GM18951 (cell line): ENCODE measurements around the gene DOP1B.
"Not testable (repeated sequence)": the region's sequence is repeated elsewhere in the genome, so short reads cannot be mapped to it uniquely, and the experiment has no call there.

ENCODE experiments used
- POLR2A ChIP-seq: IDR thresholded peaks from 4 replicates; pipeline ENCODE4 v1.6.1; 2011; ENCODE audit warnings: mild to moderate bottlenecking; ENCODE audit not compliant: insufficient read length, insufficient read depth; ENCODE audit errors: extremely low read depth
- in situ Hi-C: fragments of 300-500 bp; cut with MboI; formaldehyde crosslinking; loops from one replicate; pipeline ENCODE4 v1.12.0; 2022; ENCODE audit warnings: low sequenced_read_pairs, mixed read lengths, inconsistent platforms; ENCODE audit not compliant: unreplicated experiment

DOP1B gene

DNA sequence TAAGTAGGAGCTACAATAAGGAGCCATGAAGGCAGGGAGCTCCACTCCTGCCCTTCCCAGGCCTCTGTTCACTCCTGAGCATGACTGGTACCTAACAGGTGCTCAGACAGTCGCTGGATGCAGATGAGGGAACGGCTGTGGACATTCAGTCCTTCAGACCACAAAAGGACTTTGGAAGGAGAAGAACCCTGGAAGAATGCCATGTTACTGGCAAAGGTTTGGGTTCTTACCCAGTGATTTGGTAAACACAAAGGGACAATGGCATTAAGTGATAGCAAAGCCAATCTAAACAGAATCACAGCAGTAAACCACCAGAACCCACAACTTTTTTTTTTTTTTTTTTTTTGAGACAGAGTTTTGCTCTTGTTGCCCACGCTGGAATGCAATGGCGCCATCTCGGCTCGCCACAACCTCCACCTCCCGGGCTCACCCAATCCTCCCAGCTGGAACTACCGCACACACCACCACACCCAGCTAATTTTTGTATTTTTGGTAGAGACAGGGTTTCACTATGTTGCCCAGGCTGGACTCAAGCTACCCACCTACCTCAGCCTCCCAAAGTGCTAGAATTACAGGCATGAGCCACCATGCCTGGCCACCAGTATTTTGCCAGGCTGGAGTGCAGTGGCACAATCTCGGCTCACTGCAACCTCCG lies 29.2 kb upstream of the DOP1B start:
- TF ChIP-seq POLR2A = no peak
- in situ Hi-C loops = no loop called here

DNA sequence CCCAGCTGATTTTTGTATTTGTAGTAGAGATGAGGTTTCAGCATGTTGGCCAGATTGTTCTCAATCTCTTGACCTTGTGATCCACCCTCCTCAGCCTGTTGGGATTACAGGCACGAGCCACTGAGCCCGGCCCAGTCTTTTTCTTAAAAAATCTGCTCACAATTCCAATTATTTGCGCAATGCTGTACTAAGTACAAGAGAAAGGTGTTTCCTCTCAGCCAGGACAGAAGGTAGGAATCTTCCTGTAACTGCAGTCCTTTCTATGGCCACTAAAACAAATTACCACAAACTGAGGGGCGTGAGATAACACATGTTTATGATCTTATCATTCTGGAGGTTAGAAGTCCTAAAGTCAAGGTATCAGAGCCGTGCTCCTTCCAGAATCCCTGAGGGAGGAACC lies 28.6 kb upstream of the DOP1B start:
- in situ Hi-C loops = no loop called here
- no peak for TF ChIP-seq POLR2A

DNA sequence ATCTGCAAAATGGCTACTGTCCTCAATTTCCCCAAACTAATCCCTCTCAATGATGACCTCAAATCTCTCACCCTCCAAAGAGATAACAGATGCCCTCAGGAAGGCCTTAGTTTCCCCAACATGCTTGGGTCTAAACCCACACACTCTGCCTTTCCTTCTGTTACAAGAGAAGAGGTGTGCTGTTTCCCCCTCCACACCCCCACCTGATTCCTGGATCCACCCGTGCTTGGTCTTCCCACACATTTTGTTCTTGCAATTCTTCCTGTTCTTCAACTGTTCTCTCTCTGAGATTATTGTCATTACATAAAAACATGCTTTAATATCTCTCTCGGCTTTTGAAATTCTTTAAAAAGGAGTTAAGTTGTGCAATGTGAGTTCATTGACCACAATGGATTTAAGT lies 27.4 kb upstream of the DOP1B start:
- in situ Hi-C loops = no loop called here
- TF ChIP-seq POLR2A = no peak

DNA sequence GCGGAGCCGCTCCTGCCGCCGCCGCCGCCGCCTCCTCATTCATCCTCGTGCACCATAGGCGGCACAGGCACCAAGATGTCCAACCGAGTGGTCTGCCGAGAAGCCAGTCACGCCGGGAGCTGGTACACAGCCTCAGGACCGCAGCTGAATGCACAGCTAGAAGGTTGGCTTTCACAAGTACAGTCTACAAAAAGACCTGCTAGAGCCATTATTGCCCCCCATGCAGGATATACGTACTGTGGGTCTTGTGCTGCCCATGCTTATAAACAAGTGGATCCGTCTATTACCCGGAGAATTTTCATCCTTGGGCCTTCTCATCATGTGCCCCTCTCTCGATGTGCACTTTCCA lies 26.2 kb upstream of the DOP1B start:
- in situ Hi-C loops = not testable (repeated sequence)

DNA sequence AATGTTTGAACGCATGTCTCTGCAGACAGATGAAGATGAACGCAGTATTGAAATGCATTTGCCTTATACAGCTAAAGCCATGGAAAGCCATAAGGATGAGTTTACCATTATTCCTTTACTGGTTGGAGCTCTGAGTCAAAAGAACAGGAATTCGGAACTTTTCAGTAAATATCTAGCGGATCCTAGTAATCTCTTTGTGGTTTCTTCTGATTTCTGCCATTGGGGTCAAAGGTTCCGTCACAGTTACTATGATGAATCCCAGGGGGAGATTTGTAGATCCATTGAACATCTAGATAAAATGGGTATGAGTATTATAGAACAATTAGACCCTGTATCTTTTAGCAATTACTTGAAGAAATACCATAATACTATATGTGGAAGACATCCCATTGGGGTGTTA lies 25.8 kb upstream of the DOP1B start:
- in situ Hi-C loops = not testable (repeated sequence)

DNA sequence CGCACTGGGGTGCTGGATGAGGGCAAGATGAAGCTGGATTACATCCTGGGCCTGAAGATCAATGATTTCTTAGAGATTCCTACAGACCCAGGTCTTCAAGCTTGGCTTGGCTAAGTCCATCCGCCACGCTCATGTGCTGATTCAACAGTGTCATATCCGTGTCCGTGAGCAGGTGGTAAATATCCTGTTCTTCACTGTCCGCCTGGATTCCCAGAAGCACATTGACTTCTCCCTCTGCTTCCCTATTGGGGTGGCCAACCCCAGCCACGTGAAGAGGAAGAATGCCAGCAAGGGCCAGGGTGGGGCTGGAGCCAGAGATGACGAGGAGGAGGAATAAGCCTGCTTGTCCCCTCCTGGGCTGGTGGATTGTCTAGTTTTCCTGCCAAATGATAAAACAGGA lies 23.9 kb upstream of the DOP1B start:
- in situ Hi-C loops = no loop called here

DNA sequence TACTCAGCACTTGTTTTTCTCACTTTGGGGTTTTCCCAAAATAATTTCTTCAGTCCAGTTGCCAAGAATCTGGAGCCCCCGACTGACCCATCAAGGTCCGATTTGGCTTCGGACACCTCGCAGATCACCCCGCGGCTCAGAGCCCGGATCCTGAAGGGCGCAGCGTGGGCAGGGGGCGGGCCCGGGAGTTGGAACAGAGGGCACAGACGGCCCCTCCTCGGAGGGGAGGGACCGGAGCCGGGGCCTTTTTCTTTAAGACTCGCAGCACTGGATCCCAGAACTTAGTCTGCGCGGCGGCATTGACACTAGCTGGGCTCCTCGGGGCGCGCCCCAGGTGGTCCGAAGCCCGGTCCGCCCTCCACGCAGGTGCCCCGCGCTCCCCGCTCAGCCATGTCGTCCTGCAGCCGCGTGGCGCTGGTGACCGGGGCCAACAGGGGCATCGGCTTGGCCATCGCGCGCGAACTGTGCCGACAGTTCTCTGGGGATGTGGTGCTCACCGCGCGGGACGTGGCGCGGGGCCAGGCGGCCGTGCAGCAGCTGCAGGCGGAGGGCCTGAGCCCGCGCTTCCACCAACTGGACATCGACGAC lies 21.7 kb upstream of the DOP1B start, which contains the start of gene CBR3:
Gene CBR3 (plus strand): TSS at position 277 of the 588 bp plus-strand sequence. CDS start 114 bp downstream, at position 391.
- TF ChIP-seq POLR2A = no peak
- in situ Hi-C loops = no loop called here

More for the DNA sequence above, 23.9 kb upstream of the DOP1B start:
- TF ChIP-seq POLR2A = no peak

DNA sequence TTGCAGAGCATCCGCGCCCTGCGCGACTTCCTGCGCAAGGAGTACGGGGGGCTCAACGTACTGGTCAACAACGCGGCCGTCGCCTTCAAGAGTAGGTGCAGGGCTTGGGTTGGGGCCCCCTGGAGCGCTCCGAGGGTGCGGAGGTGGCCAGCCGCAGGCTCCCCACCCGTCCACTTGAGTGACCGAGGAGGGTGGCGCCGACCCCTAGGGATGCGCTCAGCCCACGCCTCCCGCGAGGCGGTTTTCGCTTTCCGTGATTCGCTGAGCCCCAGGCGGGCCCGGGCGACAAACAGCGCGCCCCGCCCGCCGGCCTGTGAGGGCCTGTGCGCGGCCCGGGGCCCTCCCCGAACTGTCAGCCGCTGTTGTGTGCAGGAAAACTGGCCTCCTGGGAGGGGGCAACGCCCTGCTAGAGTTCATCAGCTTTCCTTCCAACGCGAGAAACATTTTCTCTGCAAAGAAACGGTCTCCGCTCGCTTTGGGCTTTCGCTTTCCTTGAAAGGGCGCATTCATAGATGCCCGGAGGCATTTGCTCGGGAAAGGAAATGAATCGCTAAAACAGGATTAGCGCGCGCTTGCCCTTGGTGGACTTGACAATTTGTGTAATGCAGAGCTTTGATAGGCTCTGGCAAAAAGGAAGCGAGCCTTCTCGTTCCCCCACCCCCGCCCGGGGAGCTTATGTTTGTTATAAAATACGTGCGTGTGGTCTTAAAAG lies 21.1 kb upstream of the DOP1B start:
- in situ Hi-C loops = no loop called here
- TF ChIP-seq POLR2A = no peak

DNA sequence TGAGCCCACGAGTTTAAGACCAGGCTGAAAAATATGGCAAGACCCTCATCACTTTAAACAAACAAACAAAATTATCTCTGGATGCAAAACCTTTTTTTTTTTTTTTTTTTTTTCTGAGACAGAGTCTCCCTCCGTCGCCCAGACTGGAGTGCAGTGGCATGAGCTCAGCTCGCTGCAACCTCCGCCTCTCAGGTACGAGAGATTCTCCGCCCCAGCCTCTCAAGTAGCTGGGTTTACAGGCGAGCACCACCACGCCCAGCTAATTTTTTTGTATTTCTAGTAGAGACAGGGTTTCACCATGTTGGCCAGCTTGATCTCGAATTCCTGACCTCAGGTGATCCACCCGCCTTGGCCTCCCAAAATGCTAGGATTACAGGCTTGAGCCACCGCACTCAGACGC lies 16.8 kb upstream of the DOP1B start:
- in situ Hi-C loops = loop anchor here (5.0 kb wide), 1 partner anchor 193 kb away; no protein-coding TSS in a partner anchor

DNA sequence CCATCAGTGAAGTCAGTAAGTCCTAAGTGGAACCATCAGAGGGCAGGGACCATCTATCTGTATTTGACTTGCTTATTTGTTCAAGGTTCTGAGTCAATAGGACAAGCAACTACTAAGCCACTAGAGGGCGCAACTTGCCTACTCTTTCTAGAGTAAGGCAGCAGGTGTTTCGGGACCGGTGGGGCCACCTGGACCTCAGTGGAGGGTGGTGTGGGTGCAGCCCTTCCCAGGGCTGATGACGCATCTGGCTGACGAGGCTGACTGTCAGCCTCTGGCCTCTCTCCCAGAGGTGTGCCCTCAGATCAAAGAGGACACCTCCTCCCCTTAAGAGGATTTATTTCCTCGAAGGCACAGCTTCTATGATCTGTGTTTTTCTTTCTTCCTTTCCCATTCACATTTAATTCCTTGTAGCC lies 15.1 kb upstream of the DOP1B start:
- TF ChIP-seq POLR2A = no peak
- in situ Hi-C loops = loop anchor here (5.0 kb wide), 1 partner anchor 191 kb away; no protein-coding TSS in a partner anchor

DNA sequence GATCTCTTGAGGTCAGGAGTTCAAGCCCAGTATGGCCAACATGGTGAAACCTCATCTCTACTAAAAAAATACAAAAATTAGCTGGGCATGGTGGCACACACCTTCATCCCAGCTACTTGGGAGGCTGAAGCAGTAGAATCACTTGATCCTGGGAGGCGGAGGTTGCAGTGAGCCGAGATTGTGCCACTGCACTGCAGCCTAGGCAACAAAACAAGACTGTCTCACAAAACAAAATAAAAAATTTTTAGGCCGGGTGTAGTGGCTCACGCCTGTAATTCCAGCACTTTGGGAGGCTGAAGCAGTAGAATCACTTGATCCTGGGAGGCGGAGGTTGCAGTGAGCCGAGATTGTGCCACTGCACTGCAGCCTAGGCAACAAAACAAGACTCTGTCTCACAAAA lies 12.4 kb upstream of the DOP1B start:
- in situ Hi-C loops = loop anchor here (5.0 kb wide), 1 partner anchor 188 kb away; no protein-coding TSS in a partner anchor

DNA sequence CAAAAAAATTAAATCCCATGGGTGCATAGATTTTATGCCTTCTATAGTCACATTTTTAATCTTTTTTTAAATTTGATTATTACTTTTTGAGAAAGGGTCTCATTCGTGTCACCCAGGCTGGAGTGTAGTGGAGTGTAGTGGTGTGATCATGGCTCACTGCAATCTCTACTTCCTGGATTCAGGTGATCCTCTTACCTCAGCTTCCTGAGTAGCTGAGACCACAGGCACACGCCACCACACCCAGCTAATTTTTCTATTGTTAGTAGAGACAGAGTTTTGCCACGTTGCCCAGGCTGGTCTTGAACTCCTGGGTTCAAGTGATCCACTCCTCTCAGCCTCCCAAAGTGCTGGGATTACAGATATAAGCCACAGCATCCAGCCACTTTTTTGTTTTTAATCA lies 11.4 kb upstream of the DOP1B start:
- in situ Hi-C loops = no loop called here
- no peak for TF ChIP-seq POLR2A

DNA sequence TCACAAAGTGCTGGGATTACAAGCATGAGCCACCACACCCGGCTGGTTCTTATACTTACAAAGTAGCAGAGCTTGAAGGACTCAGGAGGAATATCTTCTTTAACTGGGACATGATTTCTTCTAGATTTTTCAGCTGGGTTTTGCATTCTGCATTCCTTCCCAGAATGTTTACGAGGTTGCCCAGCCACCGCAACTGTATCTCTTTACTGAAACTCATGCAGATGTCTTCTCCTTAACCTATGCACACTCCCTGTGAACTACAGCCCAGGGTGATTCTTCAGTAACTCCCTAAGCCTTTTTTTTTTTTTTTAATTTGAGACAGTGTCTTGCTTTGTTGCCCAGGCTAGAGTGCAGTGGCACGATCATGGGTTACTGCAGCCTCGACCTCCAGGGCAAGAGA lies 8.7 kb upstream of the DOP1B start:
- no peak for TF ChIP-seq POLR2A
- in situ Hi-C loops = no loop called here

DNA sequence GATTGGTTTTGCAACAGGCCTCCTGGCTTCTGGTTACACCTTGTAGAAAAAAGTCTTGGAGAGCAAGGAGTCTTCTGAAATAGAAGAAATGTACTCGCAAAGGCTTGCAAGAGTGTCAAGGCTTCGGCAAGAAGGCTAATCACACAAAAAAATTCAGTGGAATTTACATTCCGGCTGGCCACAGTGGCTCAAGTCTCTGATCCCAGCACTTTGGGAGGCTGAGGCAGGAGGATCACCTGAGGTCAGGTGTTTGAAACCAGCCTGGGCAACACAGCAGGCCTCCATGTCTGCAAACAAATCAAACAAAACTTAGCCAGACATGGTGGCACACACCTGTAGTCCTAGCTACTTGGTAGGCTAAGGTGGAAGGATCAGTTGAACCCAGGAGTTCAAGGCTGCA lies 7.7 kb upstream of the DOP1B start:
- in situ Hi-C loops = no loop called here
- TF ChIP-seq POLR2A = no peak
